Stimulated activated CD4-positive, alpha-beta T cell treated with anti-CD3 and anti-CD28 coated beads, Interleukin-15, amount 100 ng/mL, for 48 hours (primary cell): ENCODE results near the gene VAV3.
"Not testable (repeated sequence)": the region's sequence is repeated elsewhere in the genome, so short reads cannot be mapped to it uniquely, and the experiment has no call there.

Experiments used
- DNase-seq, 2 donors: peaks; one replicate each; pipeline ENCODE4 v3.0.0-alpha.2; 2020; ENCODE audit warnings: low read depth in 2 of 2

The VAV3 gene

DNA sequence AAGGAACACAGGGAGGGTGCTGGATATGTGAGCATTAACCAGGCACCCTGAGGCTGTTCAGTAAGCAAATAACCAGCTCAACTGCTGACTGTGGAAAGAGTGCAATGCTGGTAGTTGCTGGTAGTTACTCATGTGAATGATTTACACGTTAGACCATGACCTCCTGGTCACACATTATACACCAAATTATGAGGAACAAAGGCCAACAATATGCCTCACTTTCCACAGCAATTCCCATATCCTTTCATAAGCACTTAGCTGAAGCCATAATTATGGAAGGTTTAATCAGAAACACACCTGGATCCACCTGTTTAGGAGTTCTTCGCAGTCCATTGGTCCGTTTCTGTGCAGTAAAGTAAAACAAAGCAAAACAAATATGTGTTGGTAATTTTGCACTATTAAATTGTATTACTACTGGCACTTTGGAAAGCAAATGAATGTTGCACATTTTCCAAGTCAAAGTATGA, 281.8 kb downstream of the VAV3 start:
- DNase-seq, result no peak

DNA sequence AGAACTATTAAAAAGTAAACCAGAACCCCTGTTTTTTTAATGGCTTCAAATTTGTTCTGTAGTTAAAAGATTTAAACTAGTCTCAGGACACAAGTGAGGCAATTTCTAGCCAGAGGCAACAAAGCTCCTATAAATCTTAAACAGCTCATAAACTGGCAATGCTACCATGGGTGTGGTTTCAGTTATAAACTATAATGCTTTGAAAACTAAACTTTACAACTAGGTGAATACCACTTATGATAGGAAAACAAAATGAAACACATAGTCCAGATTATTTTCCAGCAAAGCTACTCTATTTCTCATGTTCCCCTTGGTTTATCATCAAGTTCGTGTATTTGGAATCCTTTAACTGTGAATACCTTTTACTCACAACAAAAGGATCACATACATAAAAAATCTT, 282.5 kb downstream of the VAV3 start:
- no peak for DNase-seq

DNA sequence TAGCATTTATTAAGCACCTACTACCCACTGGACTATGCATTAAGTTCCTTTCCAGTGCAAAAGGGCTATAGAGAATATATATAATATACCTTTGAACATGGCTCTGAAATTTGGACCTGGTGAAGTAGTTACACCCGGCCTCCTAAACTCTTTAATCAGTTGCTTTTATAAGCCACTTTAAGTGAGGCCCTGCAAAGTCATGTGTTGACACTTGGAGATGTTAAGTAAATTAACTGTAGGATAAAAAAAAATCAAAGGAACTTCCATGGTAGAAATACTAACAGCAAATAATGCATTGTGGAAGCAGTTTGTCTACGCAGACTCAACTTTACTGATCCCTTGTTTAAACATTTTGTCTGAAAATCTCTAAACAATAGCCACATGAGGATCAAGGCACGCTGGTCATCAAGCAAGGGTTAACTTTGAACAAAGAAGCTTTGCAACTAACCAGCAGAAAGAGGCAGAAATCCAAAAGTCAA, 283.9 kb downstream of the VAV3 start:
- DNase-seq, result no peak

DNA sequence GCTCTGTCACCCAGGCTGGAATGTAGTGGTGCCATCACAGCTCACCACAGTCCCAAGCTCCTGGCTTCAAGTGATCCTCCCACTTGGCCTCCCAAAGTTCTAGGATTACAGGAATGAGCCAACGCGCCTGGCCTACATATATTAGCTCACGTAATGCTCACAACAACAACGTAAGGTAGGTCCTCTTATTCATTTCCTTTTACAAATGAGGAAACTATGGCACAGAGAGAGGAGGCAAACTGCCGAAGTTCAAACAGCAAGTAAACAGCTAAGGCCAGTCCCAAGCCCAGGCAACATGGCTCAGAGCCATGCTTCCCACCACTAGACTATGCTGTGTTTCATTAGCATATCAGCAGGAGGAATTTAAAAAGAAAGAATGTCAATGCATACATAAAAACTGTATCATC, 284.4 kb downstream of the VAV3 start:
- no peak for DNase-seq

DNA sequence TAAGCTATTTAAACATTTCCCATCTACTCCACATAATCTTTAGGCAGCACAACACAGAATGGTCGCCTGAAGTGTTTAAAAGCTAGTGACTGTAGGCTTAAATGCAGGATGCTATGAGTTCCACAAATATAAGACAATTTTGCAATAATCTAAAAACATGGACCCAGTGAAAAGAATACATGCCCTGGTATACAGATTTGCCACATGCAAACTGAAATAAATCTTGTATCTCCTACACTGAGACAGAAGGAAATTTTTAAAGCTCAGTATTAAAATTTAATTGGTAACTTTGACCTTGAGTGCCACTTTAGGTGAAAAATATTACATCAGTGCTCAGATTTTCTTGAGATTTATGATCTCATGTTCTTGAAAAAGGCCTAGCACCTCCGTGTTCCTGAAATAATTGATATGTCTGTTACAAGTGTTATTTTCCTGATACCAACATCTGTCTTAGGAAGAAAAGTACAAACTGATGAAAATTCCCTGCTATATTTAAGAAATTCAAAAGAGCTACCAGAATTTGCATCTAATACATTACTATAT, 285.5 kb downstream of the VAV3 start:
- DNase-seq, result no peak

DNA sequence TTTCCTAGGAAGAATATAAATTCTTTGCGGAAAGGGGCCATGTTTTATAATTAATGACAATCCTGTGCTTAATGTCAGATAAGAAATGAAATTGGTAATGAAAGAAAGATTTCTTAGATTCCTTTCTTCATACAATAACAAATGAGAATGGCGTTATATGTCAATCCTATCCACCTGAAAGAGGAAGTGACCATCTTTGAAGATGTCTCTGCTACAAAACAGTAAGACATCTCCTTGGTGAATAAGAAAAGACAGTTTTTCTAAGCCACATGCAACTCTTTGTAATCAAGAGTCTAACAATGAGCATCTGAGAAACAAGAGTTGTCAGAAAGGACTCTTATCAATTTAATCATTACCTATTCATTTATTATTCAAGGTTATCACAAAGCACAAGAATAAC, 286.0 kb downstream of the VAV3 start:
- DNase-seq, result no peak

DNA sequence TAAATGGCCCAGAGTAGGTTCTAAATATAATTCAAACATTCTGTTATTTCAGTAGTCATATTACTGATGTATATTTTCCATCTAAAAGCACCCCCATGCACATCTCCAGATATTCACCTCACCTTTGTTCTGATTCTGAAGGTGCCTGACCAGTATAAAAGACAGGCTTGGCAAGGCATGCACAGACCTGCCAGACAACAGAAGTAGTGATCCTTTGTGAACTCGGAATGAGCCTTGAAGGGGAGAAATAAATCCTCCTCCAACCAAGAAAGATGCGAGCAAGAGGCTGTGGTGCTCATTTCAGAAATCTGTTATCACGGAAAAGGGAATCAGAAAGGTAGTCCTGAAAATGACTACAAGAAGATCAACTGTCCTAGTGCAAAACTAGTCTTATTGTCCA, 287.3 kb downstream of the VAV3 start:
- no peak for DNase-seq

DNA sequence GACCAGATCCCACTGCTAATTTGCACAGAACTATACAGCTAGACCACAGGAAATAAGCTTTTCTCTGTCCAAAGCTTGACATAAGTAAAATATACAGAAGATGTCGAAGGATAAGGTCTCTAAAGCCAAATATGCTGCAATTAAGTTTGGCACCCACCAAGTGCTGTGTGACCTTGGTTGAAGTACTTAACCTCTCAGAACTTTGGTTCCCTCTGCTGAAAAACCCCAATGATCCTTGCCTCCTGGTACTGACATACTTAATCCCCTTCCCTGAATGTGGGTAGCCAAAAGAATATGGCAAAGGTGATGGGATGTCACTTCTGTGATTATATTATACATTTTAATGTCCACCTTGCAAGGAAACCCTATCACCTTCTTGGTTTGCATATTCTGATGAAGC, 290.5 kb downstream of the VAV3 start:
- DNase-seq, result no peak

DNA sequence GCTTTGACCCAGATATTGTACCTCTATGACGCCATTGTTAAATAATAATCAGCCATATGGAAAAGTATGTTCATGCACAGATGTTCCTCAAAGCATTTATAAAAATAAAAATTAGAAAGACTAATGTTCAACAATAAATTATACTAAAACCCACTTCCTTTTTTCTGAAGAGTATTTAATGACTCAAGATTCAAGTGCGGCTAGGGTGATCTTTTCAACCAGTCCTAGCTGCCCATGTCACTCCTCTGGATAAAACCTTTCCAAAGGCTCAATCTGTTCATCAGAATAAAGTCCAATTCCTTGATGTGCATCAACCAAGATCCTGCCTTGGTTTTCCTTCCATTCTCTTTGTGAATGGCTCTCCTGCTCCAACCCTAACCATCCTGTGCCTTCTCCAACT, 292.0 kb downstream of the VAV3 start:
- DNase-seq, result no peak

DNA sequence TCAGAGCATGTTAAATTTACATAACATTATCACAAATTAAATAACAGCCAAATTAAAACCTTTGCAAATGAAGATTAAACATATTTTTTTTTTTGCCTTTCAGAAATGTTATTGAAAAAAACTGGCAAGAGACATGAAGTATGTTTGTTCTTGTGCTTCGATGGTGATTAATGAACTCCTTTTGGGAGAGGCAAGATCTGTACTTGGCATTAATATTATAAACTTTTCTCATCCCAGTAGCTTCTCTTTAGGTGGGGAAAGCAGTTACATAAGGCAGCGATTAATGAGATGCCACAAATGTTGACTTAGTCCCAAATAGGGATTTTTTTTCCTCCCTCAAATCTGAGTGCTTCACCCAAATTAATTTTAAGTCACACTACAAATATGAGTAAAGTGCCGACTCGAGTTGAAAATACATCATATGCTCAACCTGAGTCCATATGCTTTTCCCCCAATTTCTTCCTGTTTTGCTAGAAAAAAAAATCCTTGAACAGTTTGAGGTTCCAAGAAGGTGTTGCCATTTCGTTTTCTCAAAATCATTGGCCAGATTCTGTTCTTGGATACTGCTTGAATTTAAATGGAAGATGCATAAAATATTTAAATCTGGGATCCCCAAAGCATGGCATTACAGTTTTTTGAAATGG, 294.5 kb downstream of the VAV3 start:
- DNase-seq, result no peak

DNA sequence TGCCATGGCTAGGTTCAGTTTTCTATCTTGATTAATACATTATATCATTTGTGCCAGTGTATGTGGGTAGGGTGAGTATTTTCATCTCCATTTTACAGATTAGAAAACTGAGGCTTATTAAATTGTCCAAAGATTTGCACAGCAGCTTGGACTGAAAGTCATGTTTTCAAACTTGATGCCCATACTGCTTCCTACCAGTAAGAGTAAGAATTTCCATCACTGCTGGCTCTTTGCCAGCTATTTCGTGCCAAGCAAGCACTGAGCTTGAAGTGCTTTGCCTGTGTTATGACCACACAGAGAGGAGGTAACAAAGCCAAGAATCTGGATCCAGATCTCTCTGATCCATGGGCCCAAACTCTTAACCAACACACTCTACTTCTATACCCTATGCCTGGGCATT, 295.0 kb downstream of the VAV3 start:
- no peak for DNase-seq

DNA sequence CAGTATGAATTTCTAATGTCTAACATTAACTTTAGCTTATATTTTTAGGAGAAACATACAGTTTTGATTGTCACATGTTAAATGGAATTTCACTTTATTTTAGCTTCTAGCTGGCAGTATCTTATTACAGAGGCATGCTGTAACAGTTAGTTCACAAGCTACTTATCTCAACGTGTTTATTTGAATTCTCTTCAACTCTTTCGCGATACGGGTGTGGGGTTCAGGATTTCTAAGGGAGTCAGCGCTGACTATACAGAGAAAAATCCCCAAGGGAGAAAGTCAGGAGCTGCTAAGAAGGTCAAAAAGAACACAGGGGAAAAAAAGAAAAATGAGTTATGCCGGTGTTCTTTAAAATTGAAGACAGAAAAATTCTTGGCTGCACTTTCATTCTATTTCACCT, 296.2 kb downstream of the VAV3 start:
- DNase-seq, result no peak

DNA sequence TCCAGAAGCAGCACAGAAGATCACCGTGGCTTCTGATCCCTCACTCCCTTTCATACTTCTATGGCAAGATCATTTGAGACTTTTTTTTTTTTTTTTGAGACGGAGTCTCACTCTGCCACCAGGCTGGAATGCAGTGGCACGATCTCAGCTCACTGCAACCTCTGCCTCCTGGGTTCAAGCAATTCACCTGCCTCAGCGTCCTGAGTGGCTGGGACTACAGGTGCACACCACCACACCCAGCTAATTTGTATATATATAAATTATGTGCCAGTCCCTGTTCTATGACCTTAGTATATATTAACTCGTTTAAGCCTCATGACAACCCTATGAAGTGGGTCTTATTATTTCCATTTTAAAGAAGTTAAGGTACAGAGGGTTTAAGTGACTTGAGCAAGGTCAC, 298.5 kb downstream of the VAV3 start:
- DNase-seq, result no peak

DNA sequence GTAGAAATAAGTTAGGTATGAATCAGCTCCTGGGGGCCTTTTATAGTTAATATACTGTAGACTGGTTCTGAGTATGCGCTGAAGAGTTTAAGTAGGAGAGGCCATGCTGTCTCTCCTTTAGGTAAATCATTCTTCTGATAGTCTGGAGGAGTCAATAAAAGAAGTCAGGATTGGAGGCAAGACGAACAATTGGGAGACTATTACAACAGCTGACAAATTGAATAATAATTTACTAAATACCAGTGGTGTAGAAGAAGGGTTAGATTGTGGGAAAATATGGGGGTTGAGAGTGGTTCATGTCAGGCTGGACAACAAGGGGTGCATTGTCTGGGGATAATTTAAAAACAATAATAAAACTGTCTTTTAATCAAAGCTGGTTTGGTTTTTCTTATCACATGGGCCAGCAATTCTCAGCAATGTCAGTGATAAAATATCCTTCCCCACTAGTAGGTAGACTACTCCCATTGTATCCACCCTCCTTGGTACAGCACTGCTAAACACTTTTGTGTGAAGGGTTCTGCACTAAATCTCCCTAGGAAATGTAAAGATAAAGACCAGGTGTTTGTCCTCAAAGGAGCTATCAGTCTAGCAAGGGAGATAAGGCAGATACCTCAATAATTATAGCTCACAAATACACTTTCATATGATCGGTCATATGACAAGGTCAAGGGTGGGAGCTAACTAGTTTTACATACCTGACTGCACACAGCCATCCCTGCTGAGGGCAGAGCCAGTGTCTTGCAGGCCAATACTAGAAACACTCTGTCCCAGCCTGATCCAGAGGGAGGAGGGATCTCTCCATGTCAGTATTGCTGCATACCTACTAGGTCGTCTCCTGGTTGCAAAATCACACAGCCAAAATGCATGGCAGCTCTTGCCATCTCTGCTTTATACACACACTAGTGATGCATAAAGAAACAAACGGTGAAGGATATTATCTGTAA, 299.7 kb downstream of the VAV3 start:
- DNase-seq, result no peak

DNA sequence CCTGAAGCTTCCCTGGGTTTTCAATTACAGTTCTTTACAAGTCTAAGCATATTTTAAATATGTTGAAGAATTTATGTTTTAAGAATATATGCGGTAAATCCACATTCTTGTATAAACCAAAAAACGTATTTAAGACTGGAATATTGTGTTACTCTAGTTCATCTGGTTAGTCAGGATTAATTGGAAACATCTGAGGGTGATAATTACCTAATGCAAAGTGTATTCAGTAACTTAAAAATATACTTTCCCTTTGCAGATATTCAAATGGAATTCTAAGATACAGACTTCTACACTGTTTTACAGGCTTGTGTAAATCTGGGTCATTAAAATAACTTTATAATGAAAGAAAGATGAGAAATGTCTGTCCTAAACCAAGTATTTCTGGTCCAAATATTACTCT, 302.0 kb downstream of the VAV3 start:
- DNase-seq, result no peak

DNA sequence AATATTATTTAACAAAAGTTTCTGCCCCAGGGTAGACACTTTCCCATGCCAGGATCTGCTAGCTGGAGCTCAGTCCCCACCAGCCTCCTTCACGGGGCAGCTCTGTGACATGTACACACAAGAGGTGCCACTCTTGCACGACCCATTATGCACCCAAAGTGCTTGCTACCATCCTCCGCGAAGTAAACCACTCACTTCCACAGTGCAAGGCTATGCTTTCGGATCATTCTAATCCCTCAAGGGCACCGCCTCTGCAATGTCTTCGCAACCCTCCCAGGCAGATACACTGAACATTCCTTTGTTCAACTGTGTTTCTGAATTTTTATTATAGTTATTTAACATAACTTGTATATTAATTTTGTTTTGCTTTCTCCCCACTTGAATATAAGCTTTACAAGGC, 303.8 kb downstream of the VAV3 start:
- DNase-seq, result no peak

DNA sequence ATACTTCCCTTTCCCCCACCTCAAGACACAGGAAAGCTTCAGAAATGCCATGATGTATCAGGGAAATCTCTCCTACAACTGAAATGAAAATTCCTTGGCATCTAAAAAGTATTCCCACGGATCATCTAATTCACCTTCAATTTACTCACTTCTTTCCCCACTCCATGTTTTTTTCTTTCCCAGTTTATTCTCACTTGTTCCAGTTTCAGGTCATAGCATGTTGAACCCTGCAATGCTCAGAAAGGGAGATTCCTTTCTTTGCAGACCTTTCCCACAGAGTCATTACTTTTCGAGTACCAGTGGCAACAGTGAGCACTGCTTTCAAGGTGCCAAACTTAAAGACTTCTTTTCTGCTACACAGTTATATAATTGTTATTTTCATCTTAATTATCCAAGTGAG, 305.0 kb downstream of the VAV3 start:
- DNase-seq, result no peak

DNA sequence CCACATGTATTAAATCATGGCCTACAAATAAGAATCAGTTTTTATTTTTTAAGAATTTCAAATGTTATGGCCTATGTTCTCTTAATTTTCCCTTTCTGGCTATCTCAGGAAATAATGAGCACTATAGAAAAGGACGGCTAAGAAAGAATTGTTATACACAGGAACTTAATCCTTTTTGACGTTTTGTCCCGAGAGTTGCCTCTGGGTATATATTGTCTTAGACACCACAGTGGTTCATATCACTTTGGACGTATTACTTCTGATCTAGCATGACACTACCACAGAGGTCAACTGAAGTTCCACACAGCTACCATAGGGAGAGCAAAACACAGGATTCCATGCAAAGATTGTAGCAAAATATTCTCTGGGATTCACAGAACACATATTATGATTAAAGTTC, 307.6 kb downstream of the VAV3 start:
- no peak for DNase-seq

DNA sequence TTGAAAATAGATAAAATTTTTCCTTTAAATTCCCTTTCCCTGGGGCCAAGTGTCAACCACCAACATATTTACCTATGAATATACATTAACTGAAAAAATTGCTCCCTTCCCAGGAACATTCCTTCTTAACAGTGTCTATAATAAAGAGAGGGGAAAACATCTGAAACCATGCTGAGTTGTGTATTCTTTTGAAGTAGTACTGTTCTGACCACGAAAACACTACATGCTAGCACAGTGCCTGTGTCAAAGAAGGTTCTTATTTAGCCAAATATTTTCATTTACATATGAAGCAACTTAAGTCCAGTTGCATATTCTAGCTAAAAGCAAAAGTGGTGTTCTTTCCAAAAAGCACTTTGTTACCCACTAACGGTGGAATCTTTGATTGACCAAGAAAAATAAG, 311.2 kb downstream of the VAV3 start:
- DNase-seq, result no peak

DNA sequence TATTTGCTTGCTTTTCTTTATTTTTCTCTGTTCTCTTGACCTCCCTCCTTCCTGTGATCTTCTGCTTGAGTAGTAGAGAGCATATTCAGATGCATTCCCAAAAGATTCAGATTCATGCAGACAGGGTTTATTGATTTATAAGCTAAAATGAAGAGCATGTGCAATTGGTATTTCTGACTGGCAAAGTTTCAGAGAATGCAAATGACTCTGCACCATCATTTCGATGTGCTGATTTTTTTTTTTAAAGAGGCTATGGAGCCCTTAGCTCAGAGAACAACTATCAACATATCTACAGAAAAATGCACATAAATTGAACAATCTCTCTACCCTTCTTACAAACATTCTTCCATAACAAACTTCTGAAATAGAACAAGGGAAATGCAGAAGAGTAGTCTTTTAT, 312.0 kb downstream of the VAV3 start:
- no peak for DNase-seq

DNA sequence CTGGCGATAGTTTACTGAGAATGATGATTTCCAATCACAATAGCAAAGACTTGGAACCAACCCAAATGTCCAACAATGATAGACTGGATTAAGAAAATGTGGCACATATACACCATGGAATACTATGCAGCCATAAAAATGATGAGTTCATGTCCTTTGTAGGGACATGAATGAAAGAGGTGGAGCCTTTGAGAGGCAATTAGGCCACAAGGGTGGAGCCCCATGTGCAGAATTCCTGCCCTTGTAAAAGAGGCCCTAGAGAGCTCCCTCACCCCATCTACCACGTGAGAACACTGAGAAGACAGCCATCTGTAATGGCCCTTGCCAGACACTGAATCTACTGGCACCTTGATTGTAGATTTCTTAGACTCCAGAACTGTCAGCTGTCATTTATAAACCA, 314.2 kb downstream of the VAV3 start:
- DNase-seq, result not testable (repeated sequence)

DNA sequence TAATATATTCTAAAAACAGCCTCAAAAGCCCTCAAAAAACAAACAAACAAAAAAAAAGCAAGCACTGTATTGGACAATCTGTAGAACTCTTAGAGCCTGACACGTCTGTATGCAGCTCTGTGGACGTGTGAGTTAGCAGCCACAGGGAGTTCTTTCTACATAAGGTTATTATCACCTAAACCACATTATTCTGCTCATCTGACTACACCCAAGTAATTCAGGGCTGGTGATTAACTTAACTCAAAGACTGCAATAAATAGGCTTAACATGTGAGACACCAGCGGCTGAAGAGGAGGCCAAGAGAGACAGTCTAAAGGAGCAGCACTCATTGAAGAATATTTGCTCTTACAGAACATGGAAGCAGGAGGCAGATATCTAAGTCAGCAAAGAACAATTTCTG, 316.0 kb downstream of the VAV3 start:
- no peak for DNase-seq

DNA sequence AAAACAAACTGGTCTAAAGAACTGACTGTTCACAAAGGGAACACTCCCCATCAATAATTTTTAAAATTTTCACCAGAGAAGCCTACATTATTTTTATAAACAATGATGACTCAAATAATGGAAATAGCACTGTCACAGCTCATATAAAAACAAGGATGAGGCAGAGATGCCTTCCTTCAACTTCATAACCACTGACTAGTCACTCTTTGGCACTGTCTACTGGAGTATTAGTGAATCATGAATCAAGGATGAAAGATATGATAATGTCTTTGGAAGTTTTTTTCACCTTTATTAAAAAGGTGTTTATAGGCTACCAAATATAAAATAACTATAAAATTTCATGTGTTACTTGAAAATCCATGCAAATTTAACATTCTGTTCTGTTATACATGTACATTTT, 316.9 kb downstream of the VAV3 start:
- DNase-seq, result no peak
